Lung (tissue), 12 donors: Measurements from ENCODE around the gene TCF20. TPM values are rescaled to one million over a fixed set of nuclear protein-coding genes. Genes with fewer than 3 reads are reported as not detected.

Experiments used
- ATAC-seq: fragments of 200-7000 bp; cut with Tn5 transposase; one replicate; pipeline ENCODE4 v1.9.1; 2020; ENCODE audit warnings: moderate number of reproducible peaks; ENCODE audit not compliant: insufficient read depth, low FRiP score
- DNase-seq, 3 donors: peaks; one replicate each; pipeline ENCODE4 v3.0.0-alpha.2; 2013 to 2017
- H3K27ac ChIP-seq, 2 donors: one replicate each; pipeline ENCODE4 v1.5.1; 2013; ENCODE audit warnings: mild to moderate bottlenecking in 2 of 2, moderate library complexity in 2 of 2, control low read depth in 1 of 2, inconsistent platforms in 1 of 2, low read depth in 1 of 2, low read length in 1 of 2
- H3K27me3 ChIP-seq, 3 donors: one replicate each; pipeline ENCODE4 v1.5.1; 2013; ENCODE audit warnings: low read length in 2 of 3; ENCODE audit not compliant: control insufficient read depth in 3 of 3, insufficient read depth in 3 of 3
- H3K36me3 ChIP-seq, 4 donors: one replicate each; pipeline ENCODE4 v1.5.1; 2013; ENCODE audit warnings: low read length in 4 of 4, mild to moderate bottlenecking in 1 of 4, moderate library complexity in 1 of 4; ENCODE audit not compliant: control insufficient read depth in 4 of 4, insufficient read depth in 4 of 4
- H3K4me1 ChIP-seq, 5 donors: one replicate each; pipeline ENCODE4 v1.5.1; 2013; ENCODE audit warnings: low read length in 5 of 5, mild to moderate bottlenecking in 2 of 5, moderate library complexity in 1 of 5; ENCODE audit not compliant: control insufficient read depth in 5 of 5, insufficient read depth in 5 of 5
- H3K4me3 ChIP-seq: one replicate; pipeline ENCODE4 v1.5.1; 2013; ENCODE audit warnings: mild to moderate bottlenecking, control low read depth, moderate library complexity
- H3K9ac ChIP-seq, 2 donors: one replicate each; pipeline ENCODE4 v1.5.1; 2013; ENCODE audit warnings: low read length in 2 of 2, control low read depth in 1 of 2; ENCODE audit not compliant: insufficient read depth in 1 of 2
- H3K9me3 ChIP-seq, 4 donors: one replicate each; pipeline ENCODE4 v1.5.1; 2013; ENCODE audit warnings: low read length in 3 of 4, mild to moderate bottlenecking in 1 of 4, moderate library complexity in 1 of 4; ENCODE audit not compliant: control insufficient read depth in 4 of 4, insufficient read depth in 3 of 4
- WGBS, 2 donors: extraction: QIAGEN DNeasy Blood & Tissue Kit; methylation state at CpG; one replicate each; pipeline ENCODE4 v1.1.7; 2013; 5-methylcytosine and 5-hydroxymethylcytosine counted together
- polyA plus RNA-seq, 2 donors: library from polyadenylated mRNA; stranded (reverse); fragments of 200-250 nt; gene quantifications; one replicate each; pipeline ENCODE4 v1.2.1, GENCODE V29; 2013
- total RNA-seq, 2 donors: library from RNA; depleted of rRNA in 1 of 2; stranded (reverse); fragments of >200 nt in 1 of 2; gene quantifications; one replicate each; pipeline ENCODE4 v1.2.1, GENCODE V29; 2014 to 2021
- TF ChIP-seq, protein P1 (sequence below): IDR thresholded peaks from 2 replicates; pipeline ENCODE4 v1.5.1; 2012; ENCODE audit warnings: mild to moderate bottlenecking; ENCODE audit errors: control extremely low read depth, extremely low read depth
- donor health status: control.
- donor health status: control.
- donor health status: Bipolar disorder and iron deficiency.
- donor health status: healthy.
- donor health status: DM: yes; HTN: yes; CAD: no.

Gene TCF20
- total and polyA plus RNA-seq, 4 donors = 9.7 to 41.5 (median 22.7) TPM

- DNase-seq (peak; percentile 74 to 81 (median 80)), ATAC-seq (no peak)
- Histone ChIP-seq H3K27me3 (no peaks in the 10 kb centered on the region), H3K36me3 (no peaks in the 10 kb centered on the region), H3K9me3 (no peaks in the 10 kb centered on the region), H3K27ac (no peak overlapping the region), H3K4me3 (no peak overlapping the region), H3K4me1 (peaks cover 0 to 26% (median 2%) of the 10 kb centered on the region in 5 donors), H3K9ac (no peak overlapping the region)
- TF ChIP-seq, protein P1, sequence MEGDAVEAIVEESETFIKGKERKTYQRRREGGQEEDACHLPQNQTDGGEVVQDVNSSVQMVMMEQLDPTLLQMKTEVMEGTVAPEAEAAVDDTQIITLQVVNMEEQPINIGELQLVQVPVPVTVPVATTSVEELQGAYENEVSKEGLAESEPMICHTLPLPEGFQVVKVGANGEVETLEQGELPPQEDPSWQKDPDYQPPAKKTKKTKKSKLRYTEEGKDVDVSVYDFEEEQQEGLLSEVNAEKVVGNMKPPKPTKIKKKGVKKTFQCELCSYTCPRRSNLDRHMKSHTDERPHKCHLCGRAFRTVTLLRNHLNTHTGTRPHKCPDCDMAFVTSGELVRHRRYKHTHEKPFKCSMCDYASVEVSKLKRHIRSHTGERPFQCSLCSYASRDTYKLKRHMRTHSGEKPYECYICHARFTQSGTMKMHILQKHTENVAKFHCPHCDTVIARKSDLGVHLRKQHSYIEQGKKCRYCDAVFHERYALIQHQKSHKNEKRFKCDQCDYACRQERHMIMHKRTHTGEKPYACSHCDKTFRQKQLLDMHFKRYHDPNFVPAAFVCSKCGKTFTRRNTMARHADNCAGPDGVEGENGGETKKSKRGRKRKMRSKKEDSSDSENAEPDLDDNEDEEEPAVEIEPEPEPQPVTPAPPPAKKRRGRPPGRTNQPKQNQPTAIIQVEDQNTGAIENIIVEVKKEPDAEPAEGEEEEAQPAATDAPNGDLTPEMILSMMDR = no peak
- 47 to 52% methylated on average over 22 of the region's 22 CpGs for WGBS, 2 donors
Measured at GRCh38 chr22:42294034-42294985, 23.9 kb upstream of the TCF20 start.

DNA sequence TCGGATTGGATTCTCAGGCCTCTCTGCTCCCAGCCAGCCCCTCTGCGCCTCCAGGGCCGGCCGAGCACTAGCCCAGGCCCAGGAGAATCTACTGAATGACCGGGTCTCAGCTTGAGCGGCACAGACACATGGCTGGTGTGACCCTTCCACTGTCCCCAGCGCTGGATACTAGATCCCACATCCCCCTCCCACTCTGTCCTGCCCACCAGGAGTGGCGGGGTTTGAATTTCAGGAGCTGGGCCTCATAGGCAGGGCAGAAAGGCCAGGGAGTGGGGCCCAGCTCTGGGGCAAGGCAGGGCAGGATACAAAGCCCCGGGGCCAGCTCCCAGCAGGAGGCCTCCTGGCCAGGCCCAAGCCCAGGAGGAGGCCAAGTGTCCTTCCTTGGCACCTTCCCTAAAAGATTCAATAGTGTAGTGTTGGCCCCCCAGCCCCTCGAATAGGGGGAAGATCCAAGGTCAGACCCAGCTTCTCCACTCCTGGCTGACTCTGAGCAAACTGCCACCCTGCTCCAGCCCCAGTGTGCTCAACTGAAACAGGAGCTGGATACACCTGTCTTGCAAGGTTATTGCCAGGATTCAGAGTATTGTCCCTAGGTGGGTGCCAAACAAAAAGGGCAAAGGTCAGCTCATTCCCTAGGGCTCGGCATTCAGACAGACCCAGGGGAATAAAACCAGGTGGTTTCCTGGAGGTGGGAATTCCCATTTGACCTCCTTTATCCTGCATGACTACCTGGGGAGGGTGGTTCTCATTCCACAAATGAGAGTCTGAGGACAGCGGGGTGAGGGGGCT lies 22.5 kb upstream of the TCF20 start:
- TF ChIP-seq, protein P1 = no peak
- no peaks in the 10 kb centered on the region for H3K9me3 ChIP-seq
- H3K4me1 ChIP-seq = peaks cover 0 to 23% (median 3%) of the 10 kb centered on the region in 5 donors
- H3K36me3 ChIP-seq = no peaks in the 10 kb centered on the region
- H3K9ac ChIP-seq = no peak overlapping the region
- H3K27ac ChIP-seq = no peak overlapping the region
- ATAC-seq (no peak), DNase-seq (no peak)
- no peak overlapping the region for H3K4me3 ChIP-seq
- no peaks in the 10 kb centered on the region for H3K27me3 ChIP-seq
- WGBS, 2 donors = 83 to 89% methylated on average over 12 of the region's 12 CpGs

- DNase-seq (no peak), ATAC-seq (no peak)
- Histone ChIP-seq H3K27me3 (no peaks in the 10 kb centered on the region), H3K36me3 (no peaks in the 10 kb centered on the region), H3K27ac (no peak overlapping the region), H3K9me3 (no peaks in the 10 kb centered on the region), H3K4me1 (peaks cover 0 to 15% (median under 1%) of the 10 kb centered on the region in 5 donors), H3K9ac (no peak overlapping the region), H3K4me3 (no peak overlapping the region)
- TF ChIP-seq, protein P1 = no peak
- 90 to 94% methylated on average over 6 of the region's 6 CpGs for WGBS, 2 donors
Measured at GRCh38 chr22:42291287-42291686, 20.8 kb upstream of the TCF20 start.
